WTC11 (cell line): ENCODE measurements around the gene PNPO. TPM values are rescaled to one million over a fixed set of nuclear protein-coding genes. Genes with fewer than 3 reads are reported as not detected.

ENCODE experiments used
- ATAC-seq: fragments of 200-7000 bp; cut with Tn5 transposase; 2 replicates; pipeline ENCODE4 v1.10.0; 2021; ENCODE audit warnings: mild to moderate bottlenecking, moderate library complexity
- CTCF ChIA-PET: fragments of 300-600 bp; sonication (Branson Sonifier 250); formaldehyde crosslinking; loops from one replicate; lab custom pipeline; 2021; ENCODE audit warnings: antibody characterized with exemption; lab: Charles Lee
- POLR2A ChIA-PET: fragments of 350-600 bp; sonication (Branson Sonifier 250); formaldehyde crosslinking; loops from one replicate; lab custom pipeline; 2021; ENCODE audit warnings: antibody characterized with exemption; lab: Charles Lee
- DNase-seq: peaks from one replicate; pipeline ENCODE4 v3.0.0; 2021; ENCODE audit warnings: low spot score
- H3K27ac Mint-ChIP-seq: 2 replicates; pipeline ENCODE4 v1.8.0; 2021; ENCODE audit warnings: mixed read lengths
- H3K27me3 Mint-ChIP-seq: 2 replicates; pipeline ENCODE4 v1.8.0; 2021; ENCODE audit warnings: low read depth, mild to moderate bottlenecking, moderate library complexity, mixed read lengths
- H3K36me3 Mint-ChIP-seq: 2 replicates; pipeline ENCODE4 v1.8.0; 2021; ENCODE audit warnings: mixed read lengths
- H3K4me1 Mint-ChIP-seq: 2 replicates; pipeline ENCODE4 v1.8.0; 2022; ENCODE audit warnings: mixed read lengths
- H3K4me3 Mint-ChIP-seq: 2 replicates; pipeline ENCODE4 v1.8.0; 2021; ENCODE audit warnings: mild to moderate bottlenecking, moderate library complexity, mixed read lengths
- H3K9me3 Mint-ChIP-seq: 2 replicates; pipeline ENCODE4 v1.8.0; 2021; ENCODE audit warnings: mixed read lengths
- ATF1 ChIP-seq: sonication (generic); formaldehyde crosslinking; IDR thresholded peaks from 2 replicates; pipeline ENCODE4 v1.8.1; 2023; ENCODE audit warnings: mild to moderate bottlenecking, moderate library complexity, missing genetic modification reagents
- ATF2 ChIP-seq: sonication (generic); formaldehyde crosslinking; IDR thresholded peaks from 2 replicates; pipeline ENCODE4 v1.8.1; 2022; ENCODE audit warnings: low read depth, missing genetic modification reagents, borderline replicate concordance
- ATF3 ChIP-seq: sonication (generic); formaldehyde crosslinking; conservative IDR thresholded peaks from 2 replicates; pipeline ENCODE4 v1.8.1; 2022; ENCODE audit warnings: mild to moderate bottlenecking, missing genetic modification reagents
- CREB1 ChIP-seq: sonication (generic); formaldehyde crosslinking; IDR thresholded peaks from 2 replicates; pipeline ENCODE4 v1.8.0; 2023; ENCODE audit warnings: mild to moderate bottlenecking, missing genetic modification reagents
- E2F4 ChIP-seq: sonication (generic); formaldehyde crosslinking; IDR thresholded peaks from 2 replicates; pipeline ENCODE4 v1.8.1; 2022; ENCODE audit warnings: low read depth, mild to moderate bottlenecking, moderate library complexity, missing genetic modification reagents, borderline replicate concordance
- EMX1 ChIP-seq: fragments of 250-450 bp; sonication (Bioruptor Pico); IDR thresholded peaks from 2 replicates; pipeline ENCODE4 v1.8.0; 2021; ENCODE audit warnings: mild to moderate bottlenecking
- FOXP1 ChIP-seq: sonication (generic); formaldehyde crosslinking; IDR thresholded peaks from 2 replicates; pipeline ENCODE4 v1.8.0; 2022; ENCODE audit warnings: missing genetic modification reagents, mild to moderate bottlenecking, moderate library complexity, borderline replicate concordance
- FOXP4 ChIP-seq: sonication (generic); formaldehyde crosslinking; IDR thresholded peaks from 2 replicates; pipeline ENCODE4 v1.8.0; 2022; ENCODE audit warnings: mild to moderate bottlenecking, missing genetic modification reagents
- GABPB1 ChIP-seq: sonication (generic); formaldehyde crosslinking; IDR thresholded peaks from 2 replicates; pipeline ENCODE4 v1.8.1; 2023; ENCODE audit warnings: mild to moderate bottlenecking, missing genetic modification reagents
- GRHL2 ChIP-seq: fragments of 250-450 bp; sonication (Bioruptor Pico); IDR thresholded peaks from 2 replicates; pipeline ENCODE4 v1.8.0; 2022; ENCODE audit warnings: mild to moderate bottlenecking, moderate library complexity; ENCODE audit not compliant: insufficient replicate concordance, severe bottlenecking
- GTF2I ChIP-seq: fragments of 250-450 bp; sonication (Bioruptor Pico); conservative IDR thresholded peaks from 2 replicates; pipeline ENCODE4 v1.4.0; 2021; ENCODE audit warnings: mild to moderate bottlenecking
- IRF2 ChIP-seq: sonication (generic); formaldehyde crosslinking; IDR thresholded peaks from 2 replicates; pipeline ENCODE4 v1.8.0; 2022; ENCODE audit warnings: low read depth, missing genetic modification reagents, borderline replicate concordance
- KAT7 ChIP-seq: sonication (generic); formaldehyde crosslinking; IDR thresholded peaks from 2 replicates; pipeline ENCODE4 v1.8.1; 2023; ENCODE audit warnings: missing genetic modification reagents, mild to moderate bottlenecking, borderline replicate concordance
- MAX ChIP-seq: sonication (generic); formaldehyde crosslinking; IDR thresholded peaks from 2 replicates; pipeline ENCODE4 v1.8.0; 2022; ENCODE audit warnings: mild to moderate bottlenecking, missing genetic modification reagents
- NFATC4 ChIP-seq: fragments of 250-450 bp; sonication (Bioruptor Pico); IDR thresholded peaks from 2 replicates; pipeline ENCODE4 v1.9.0; 2021; ENCODE audit warnings: mild to moderate bottlenecking
- OVOL2 ChIP-seq: fragments of 250-450 bp; sonication (Bioruptor Pico); IDR thresholded peaks from 2 replicates; pipeline ENCODE4 v1.9.0; 2021; ENCODE audit warnings: mild to moderate bottlenecking, borderline replicate concordance
- SMAD3 ChIP-seq: sonication (generic); formaldehyde crosslinking; IDR thresholded peaks from 2 replicates; pipeline ENCODE4 v1.8.0; 2022; ENCODE audit warnings: missing genetic modification reagents, mild to moderate bottlenecking, borderline replicate concordance
- SMAD4 ChIP-seq: sonication (generic); formaldehyde crosslinking; IDR thresholded peaks from 2 replicates; pipeline ENCODE4 v1.8.0; 2022; ENCODE audit warnings: mild to moderate bottlenecking, missing genetic modification reagents
- SOX15 ChIP-seq: fragments of 250-450 bp; sonication (Bioruptor Pico); IDR thresholded peaks from 2 replicates; pipeline ENCODE4 v1.9.0; 2021; ENCODE audit warnings: mild to moderate bottlenecking
- TEAD4 ChIP-seq: sonication (generic); formaldehyde crosslinking; IDR thresholded peaks from 2 replicates; pipeline ENCODE4 v1.8.0; 2022; ENCODE audit warnings: mild to moderate bottlenecking, missing genetic modification reagents
- USF1 ChIP-seq: sonication (generic); formaldehyde crosslinking; IDR thresholded peaks from 2 replicates; pipeline ENCODE4 v1.8.0; 2022; ENCODE audit warnings: mild to moderate bottlenecking, missing genetic modification reagents
- ZNF121 ChIP-seq: sonication (generic); formaldehyde crosslinking; IDR thresholded peaks from 2 replicates; pipeline ENCODE4 v1.8.0; 2023; ENCODE audit warnings: missing genetic modification reagents
- ZNF396 ChIP-seq: fragments of 250-450 bp; sonication (Bioruptor Pico); IDR thresholded peaks from 2 replicates; pipeline ENCODE4 v1.8.0; 2021; ENCODE audit warnings: mild to moderate bottlenecking, moderate library complexity, borderline replicate concordance
- ZNF416 ChIP-seq: fragments of 250-450 bp; sonication (Bioruptor Pico); IDR thresholded peaks from 2 replicates; pipeline ENCODE4 v1.9.0; 2021; ENCODE audit warnings: mild to moderate bottlenecking, inconsistent platforms
- total RNA-seq: library from RNA; stranded (reverse); gene quantifications from 3 replicates; pipeline ENCODE4 v1.2.3, GENCODE V29; 2021

The PNPO gene
- total RNA-seq, 1 experiment from 2014 or later: 12.2 TPM

- ATAC-seq: no peak
- DNase-seq: no peak
- Mint-ChIP-seq H3K36me3 (peaks cover 26% of the 10 kb centered on the region), H3K9me3 (no peaks in the 10 kb centered on the region), H3K27ac (no peak overlapping the region), H3K4me3 (no peak overlapping the region), H3K4me1 (peaks cover 15% of the 10 kb centered on the region), H3K27me3 (no peaks in the 10 kb centered on the region)
- CTCF ChIA-PET: interaction anchor here (1.0 to 3.0 kb wide), 5 partner anchors 12 to 36 kb away, joined by 3 to 7 read pairs (median 4); partner anchors contain the start of gene CDK5RAP3
- no peak for TF ChIP-seq ZNF396 (CRISPR knock-in tag)
- no peak for TF ChIP-seq KAT7 (CRISPR knock-in tag)
- no peak for TF ChIP-seq SMAD3
- TF ChIP-seq FOXP4 (CRISPR knock-in tag): no peak
- no peak for TF ChIP-seq GABPB1 (CRISPR knock-in tag)
- TF ChIP-seq E2F4 (CRISPR knock-in tag): no peak
- no peak for TF ChIP-seq ZNF416 (CRISPR knock-in tag)
- no peak for TF ChIP-seq MAX
- no peak for TF ChIP-seq GTF2I (CRISPR knock-in tag)
- TF ChIP-seq ATF2 (CRISPR knock-in tag): no peak
- no peak for TF ChIP-seq IRF2
- no peak for TF ChIP-seq EMX1 (CRISPR knock-in tag)
- no peak for TF ChIP-seq FOXP1 (CRISPR knock-in tag)
- POLR2A ChIA-PET: interaction anchor here (0.9 to 1.1 kb wide), 2 partner anchors 30 to 35 kb away, joined by 3 read pairs; no protein-coding TSS in a partner anchor
Observed at GRCh38 chr17:47982645-47983390, 41.4 kb downstream of the PNPO start.

- TF ChIP-seq GRHL2 (CRISPR knock-in tag): no peak
- TF ChIP-seq, all 79 proteins: peak for 0
- POLR2A ChIA-PET: interaction anchor here (0.9 to 1.1 kb wide), 2 partner anchors 29 to 34 kb away, joined by 3 read pairs; no protein-coding TSS in a partner anchor
- Mint-ChIP-seq H3K27ac (no peak overlapping the region), H3K27me3 (no peaks in the 10 kb centered on the region), H3K4me1 (peaks cover 19% of the 10 kb centered on the region), H3K36me3 (peaks cover 23% of the 10 kb centered on the region), H3K4me3 (no peak overlapping the region), H3K9me3 (no peaks in the 10 kb centered on the region)
- ATAC-seq (no peak), DNase-seq (no peak)
- CTCF ChIA-PET: interaction anchor here (0.9 to 3.0 kb wide), 5 partner anchors 13 to 37 kb away, joined by 3 to 7 read pairs (median 4); partner anchors contain the start of gene CDK5RAP3
Observed at GRCh38 chr17:47983492-47984223, 42.3 kb downstream of the PNPO start.

GRCh38 chr17:47986520-47986919 lies 45.1 kb downstream of the PNPO start:
- Mint-ChIP-seq H3K27me3 (no peaks in the 10 kb centered on the region), H3K4me3 (no peak overlapping the region), H3K9me3 (no peaks in the 10 kb centered on the region), H3K36me3 (peaks cover 3% of the 10 kb centered on the region; the same call in 1 of the 2 replicates), H3K4me1 (peaks cover 34% of the 10 kb centered on the region), H3K27ac (no peak overlapping the region)
- ATAC-seq (no peak), DNase-seq (no peak)
- ChIA-PET POLR2A (interaction anchor here (0.9 kb wide), 1 partner anchor 9 kb away, joined by 3 read pairs; no protein-coding TSS in a partner anchor), CTCF (interaction anchor here (1.0 to 2.6 kb wide), 9 partner anchors 8 to 91 kb away, joined by 3 to 20 read pairs (median 11); partner anchors contain the start of genes CDK5RAP3 and SP2)
- TF ChIP-seq ZNF121 (CRISPR knock-in tag) (no peak), OVOL2 (CRISPR knock-in tag) (no peak), ATF1 (CRISPR knock-in tag) (no peak), GABPB1 (CRISPR knock-in tag) (no peak), ZNF416 (CRISPR knock-in tag) (no peak), MAX (no peak), SOX15 (CRISPR knock-in tag) (no peak), USF1 (CRISPR knock-in tag) (no peak), EMX1 (CRISPR knock-in tag) (no peak), CREB1 (CRISPR knock-in tag) (no peak), TEAD4 (CRISPR knock-in tag) (no peak), ATF3 (CRISPR knock-in tag) (no peak), SMAD4 (no peak), NFATC4 (CRISPR knock-in tag) (no peak)
